Measurements from ENCODE around the gene CCNK. TPM values are rescaled to one million over a fixed set of nuclear protein-coding genes. Genes with fewer than 3 reads are reported as not detected.

Gene CCNK
- total RNA-seq, 2 experiments from 2014 or later = 140 to 151 TPM

GRCh38 chr14:99473458-99473857 lies 7.8 kb upstream of the CCNK start:
- H3K9me3 Mint-ChIP-seq = no peaks in the 10 kb centered on the region
- intact Hi-C loops (cut with DNase I, micrococcal nuclease) = no loop called here
- Histone ChIP-seq H3K27me3 (ENCODE audit: control insufficient read depth in 1 of 2, insufficient read depth in 2 of 2, low read length in 2 of 2) (no peaks in the 10 kb centered on the region), H3K4me3 (ENCODE audit: low read length) (no peak overlapping the region), H3K9me3 (ENCODE audit: control insufficient read depth in 1 of 2, insufficient read depth in 1 of 2, low read length in 2 of 2) (no peaks in the 10 kb centered on the region), H3K4me1 (ENCODE audit: insufficient read depth, low read length) (peaks cover 4% of the 10 kb centered on the region), H3K36me3 (ENCODE audit: insufficient read depth, low read length) (no peaks in the 10 kb centered on the region), H3K27ac (ENCODE audit: low read depth in 1 of 2, low read length in 2 of 2) (no peak overlapping the region)
- no peak overlapping the region for H3K27ac Mint-ChIP-seq
- no peak for TF ChIP-seq CTCF (IDR thresholded peaks at IDR 0.05)
- peaks cover 62% of the 10 kb centered on the region for H3K4me1 Mint-ChIP-seq (ENCODE audit: low read depth)
- ChIA-PET POLR2A (no interaction called here), CTCF (no interaction called here)
- no peaks in the 10 kb centered on the region for H3K27me3 Mint-ChIP-seq
- H3K36me3 Mint-ChIP-seq (ENCODE audit: low read depth) = peaks cover 5% of the 10 kb centered on the region
- ATAC-seq (ENCODE audit: poor library complexity) (no peak), DNase-seq (no peak)
- H3K4me3 Mint-ChIP-seq = no peak overlapping the region

- DNase-seq (no peak), ATAC-seq (ENCODE audit: poor library complexity) (no peak)
- H3K36me3 Mint-ChIP-seq (ENCODE audit: low read depth) = peaks cover 14% of the 10 kb centered on the region
- no peaks in the 10 kb centered on the region for H3K27me3 Mint-ChIP-seq
- peaks cover 16% of the 10 kb centered on the region for H3K4me1 ChIP-seq (ENCODE audit: insufficient read depth, low read length)
- no peak overlapping the region for H3K4me3 Mint-ChIP-seq
- H3K36me3 ChIP-seq (ENCODE audit: insufficient read depth, low read length) = no peaks in the 10 kb centered on the region
- H3K4me1 Mint-ChIP-seq (ENCODE audit: low read depth) = peaks cover 57% of the 10 kb centered on the region
- POLR2A ChIA-PET = no interaction called here
- CTCF ChIA-PET = no interaction called here
- intact Hi-C loops (cut with DNase I, micrococcal nuclease) = no loop called here
- TF ChIP-seq CTCF (IDR thresholded peaks at IDR 0.05) = no peak
- no peak overlapping the region for H3K4me3 ChIP-seq (ENCODE audit: low read length)
- no peaks in the 10 kb centered on the region for H3K27me3 ChIP-seq (ENCODE audit: control insufficient read depth in 1 of 2, insufficient read depth in 2 of 2, low read length in 2 of 2)
- H3K9me3 Mint-ChIP-seq = no peaks in the 10 kb centered on the region
- no peak overlapping the region for H3K27ac Mint-ChIP-seq
- no peaks in the 10 kb centered on the region for H3K9me3 ChIP-seq (ENCODE audit: control insufficient read depth in 1 of 2, insufficient read depth in 1 of 2, low read length in 2 of 2)
- no peak overlapping the region for H3K27ac ChIP-seq (ENCODE audit: low read depth in 1 of 2, low read length in 2 of 2)
Observed at GRCh38 chr14:99475179-99475578, 6.0 kb upstream of the CCNK start.

GRCh38 chr14:99475660-99476059 lies 5.5 kb upstream of the CCNK start:
- DNase-seq (no peak), ATAC-seq (ENCODE audit: poor library complexity) (no peak)
- ChIA-PET POLR2A (interaction anchor here (1.1 kb wide), 1 partner anchor 8 kb away, joined by 3 read pairs; no protein-coding TSS in a partner anchor), CTCF (no interaction called here)
- H3K4me1 ChIP-seq (ENCODE audit: insufficient read depth, low read length) = peaks cover 16% of the 10 kb centered on the region
- Mint-ChIP-seq H3K27ac (no peak overlapping the region), H3K4me1 (ENCODE audit: low read depth) (peaks cover 55% of the 10 kb centered on the region), H3K9me3 (no peaks in the 10 kb centered on the region), H3K4me3 (no peak overlapping the region), H3K36me3 (ENCODE audit: low read depth) (peaks cover 14% of the 10 kb centered on the region), H3K27me3 (no peaks in the 10 kb centered on the region)
- H3K36me3 ChIP-seq (ENCODE audit: insufficient read depth, low read length) = no peaks in the 10 kb centered on the region
- H3K27me3 ChIP-seq (ENCODE audit: control insufficient read depth in 1 of 2, insufficient read depth in 2 of 2, low read length in 2 of 2) = no peaks in the 10 kb centered on the region
- TF ChIP-seq CTCF (IDR thresholded peaks at IDR 0.05) = no peak
- H3K4me3 ChIP-seq (ENCODE audit: low read length) = no peak overlapping the region
- no peaks in the 10 kb centered on the region for H3K9me3 ChIP-seq (ENCODE audit: control insufficient read depth in 1 of 2, insufficient read depth in 1 of 2, low read length in 2 of 2)
- intact Hi-C loops (cut with DNase I, micrococcal nuclease) = no loop called here
- no peak overlapping the region for H3K27ac ChIP-seq (ENCODE audit: low read depth in 1 of 2, low read length in 2 of 2)

All from CD4-positive, alpha-beta T cell (primary cell).